GM18951 (cell line): ENCODE measurements around the gene TMEM259.

Experiments used
- POLR2A ChIP-seq: IDR thresholded peaks from 4 replicates; pipeline ENCODE4 v1.6.1; 2011; ENCODE audit warnings: mild to moderate bottlenecking; ENCODE audit not compliant: insufficient read length, insufficient read depth; ENCODE audit errors: extremely low read depth
- in situ Hi-C: fragments of 300-500 bp; cut with MboI; formaldehyde crosslinking; loops from one replicate; pipeline ENCODE4 v1.12.0; 2022; ENCODE audit warnings: low sequenced_read_pairs, mixed read lengths, inconsistent platforms; ENCODE audit not compliant: unreplicated experiment

Gene TMEM259

DNA sequence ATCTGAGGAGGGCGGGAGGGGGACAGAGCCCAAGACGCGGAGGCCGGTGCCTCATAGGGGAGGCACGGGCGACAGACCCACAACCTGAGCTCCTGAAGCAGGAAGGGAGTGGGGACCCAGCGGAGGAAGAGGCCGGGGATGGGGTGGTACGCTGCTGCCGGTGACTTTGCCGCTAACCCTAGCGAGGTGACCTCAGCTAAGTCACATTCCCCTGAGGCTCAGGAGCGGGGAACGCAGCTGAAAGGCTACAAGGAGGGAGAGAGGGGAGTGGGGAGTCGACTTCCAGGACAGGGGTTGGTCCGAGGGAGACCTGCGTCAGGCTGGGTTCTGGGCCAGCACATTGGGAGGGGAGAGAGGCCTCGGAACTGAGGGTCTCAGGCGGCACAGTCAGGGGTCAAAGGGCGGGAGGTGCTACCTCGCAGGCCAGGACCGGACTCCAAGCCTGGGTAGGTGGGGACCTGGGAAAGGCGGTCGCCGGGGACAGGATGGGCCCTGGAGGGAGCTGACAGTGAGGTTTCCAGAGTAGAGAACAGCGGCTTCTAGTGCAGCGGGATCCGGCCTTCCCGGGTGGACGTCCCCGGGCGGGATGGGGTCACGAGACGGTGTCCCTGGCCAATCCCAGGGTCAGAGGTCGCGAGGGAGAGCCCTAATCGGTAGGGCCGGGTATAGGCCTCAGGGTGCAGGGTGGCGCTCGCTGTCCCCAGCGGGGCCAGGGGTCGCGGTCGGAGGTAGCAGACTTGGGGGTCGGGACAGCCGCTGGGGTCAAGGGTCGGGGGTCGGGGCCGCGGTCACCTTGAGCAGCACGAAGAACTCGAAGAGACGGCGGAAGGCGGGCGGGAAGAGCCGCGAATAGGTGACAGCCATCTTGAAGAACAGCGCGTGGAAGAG lies 699 bp downstream of the TMEM259 start:
- in situ Hi-C loops = no loop called here

DNA sequence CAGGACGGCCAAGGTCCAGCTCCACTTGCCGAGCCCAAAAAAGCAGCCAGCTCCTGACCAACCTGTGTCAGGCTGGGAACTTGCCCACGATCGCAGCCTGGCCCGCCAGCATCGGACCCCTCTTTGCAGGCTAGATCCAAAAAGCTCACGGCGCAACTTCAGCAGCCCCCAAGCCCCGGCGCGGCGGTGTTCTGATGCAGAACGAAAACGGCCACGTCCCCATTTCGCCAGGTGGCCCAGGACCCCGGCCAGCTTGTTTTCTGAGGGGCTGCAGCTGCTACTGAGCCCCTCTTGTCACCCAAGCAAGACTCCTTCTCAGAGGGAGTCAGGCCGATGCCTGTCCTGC lies 1.3 kb downstream of the TMEM259 start:
- no peak for TF ChIP-seq POLR2A
- in situ Hi-C loops = no loop called here

More for the DNA sequence above, 699 bp downstream of the TMEM259 start:
- no peak for TF ChIP-seq POLR2A

DNA sequence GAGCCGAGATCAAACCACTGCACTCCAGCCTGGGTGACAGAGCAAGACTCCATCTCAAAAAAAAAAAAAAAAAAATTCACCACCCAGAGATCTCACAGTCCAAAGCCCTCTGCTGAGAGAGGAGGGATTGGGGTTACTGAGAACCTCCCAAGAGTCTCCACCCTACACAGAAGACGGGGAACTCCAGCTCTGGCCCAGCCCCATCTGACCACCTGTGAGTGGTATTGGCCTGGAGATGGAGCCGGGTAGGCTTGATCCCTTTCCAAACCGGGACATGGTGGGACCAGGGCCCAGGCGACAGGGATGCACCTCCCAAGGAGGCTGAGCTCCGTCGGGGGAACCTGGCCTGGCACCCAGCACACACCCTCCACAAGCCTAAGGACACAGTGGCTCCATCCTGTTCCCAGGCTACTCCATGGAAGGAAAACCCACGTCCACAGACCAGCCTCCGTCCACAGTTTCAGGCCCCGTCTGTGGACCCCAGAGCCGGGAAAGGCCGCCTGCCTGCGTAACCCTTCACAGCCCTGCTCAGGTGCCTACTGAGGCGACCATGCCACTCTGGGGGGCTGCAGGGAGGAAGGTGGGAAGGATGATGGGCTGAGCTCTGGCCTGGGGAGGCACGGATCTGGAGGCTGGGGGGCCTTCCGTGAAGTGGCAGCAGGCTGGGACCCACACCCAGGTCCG lies 1.8 kb downstream of the TMEM259 start:
- in situ Hi-C loops = no loop called here
- TF ChIP-seq POLR2A = no peak

DNA sequence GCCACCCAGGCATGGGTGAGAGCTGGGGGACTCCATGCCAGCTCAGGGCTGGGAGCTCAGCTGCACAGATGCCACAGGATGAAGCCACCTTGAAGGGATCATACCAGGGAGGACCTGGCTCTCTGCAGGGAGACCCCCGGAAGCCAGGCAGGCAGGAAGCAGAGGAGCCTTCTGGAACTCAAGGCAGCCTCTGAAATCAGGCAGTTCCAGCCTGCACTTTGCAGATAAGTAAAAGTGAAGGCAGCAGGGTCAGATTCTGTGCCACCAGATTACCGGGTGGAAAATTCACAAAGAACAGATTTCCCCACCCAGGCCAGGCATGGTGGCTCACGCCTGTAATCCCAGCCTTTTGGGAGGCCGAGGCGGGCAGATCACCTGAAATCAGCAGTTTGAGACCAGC lies 2.5 kb downstream of the TMEM259 start:
- no peak for TF ChIP-seq POLR2A
- in situ Hi-C loops = no loop called here

DNA sequence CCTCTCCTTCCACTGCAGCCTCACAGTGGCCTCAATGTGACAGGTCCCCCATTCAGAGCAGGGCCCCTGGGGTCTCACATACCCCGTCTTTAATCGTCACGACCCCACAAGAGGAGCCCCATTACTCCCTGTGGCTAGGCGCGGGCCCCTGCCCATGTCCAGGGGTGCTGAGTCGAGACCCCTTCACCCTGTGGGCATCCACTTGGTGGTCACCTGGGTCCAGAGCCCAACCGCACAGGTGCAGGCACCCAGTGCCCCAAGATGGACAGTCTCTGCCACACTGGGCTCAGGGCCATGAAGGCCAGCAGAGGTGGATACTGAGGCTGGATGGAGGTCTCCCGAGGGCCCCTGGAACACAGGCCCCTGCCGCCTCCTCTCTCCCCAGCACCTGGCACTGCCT lies 3.0 kb downstream of the TMEM259 start:
- TF ChIP-seq POLR2A = no peak
- in situ Hi-C loops = no loop called here

DNA sequence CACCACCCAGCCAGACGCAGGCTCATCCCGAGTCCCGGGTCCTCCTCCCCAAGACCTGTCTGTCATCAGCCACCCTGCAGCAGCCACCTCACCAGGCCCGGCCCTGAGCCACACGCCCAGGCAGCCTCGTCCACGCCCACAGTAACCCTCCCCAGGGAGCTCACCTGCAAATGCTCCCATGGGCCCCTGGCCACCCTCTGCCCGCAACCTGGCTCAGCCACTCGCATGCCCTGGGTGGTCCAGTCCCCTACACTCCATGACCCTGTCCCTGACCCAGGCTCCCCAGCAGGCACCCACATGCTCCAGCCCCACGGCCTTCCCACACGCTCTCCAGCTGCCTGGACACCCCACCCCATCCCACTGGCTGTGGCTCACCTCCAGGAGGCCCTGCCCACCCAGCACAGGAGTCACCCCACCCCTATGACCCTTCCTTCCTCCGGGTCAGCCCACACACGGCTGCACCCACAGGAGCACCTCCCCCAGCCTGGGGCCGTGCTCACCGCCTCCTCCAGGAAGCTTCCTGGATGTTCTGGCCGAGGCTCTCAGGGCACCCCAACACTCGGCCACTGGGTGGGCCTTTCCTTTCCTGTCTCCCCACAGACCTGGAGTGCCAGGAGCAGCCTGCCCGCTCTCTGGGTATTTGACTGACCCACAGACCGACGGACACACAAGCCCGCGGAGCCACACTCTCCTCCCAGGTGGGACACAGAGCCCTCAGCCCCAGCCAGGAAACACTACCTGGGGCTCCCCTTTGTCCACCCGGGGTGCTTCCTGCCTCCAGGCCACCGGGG lies 3.6 kb downstream of the TMEM259 start:
- TF ChIP-seq POLR2A = no peak
- in situ Hi-C loops = no loop called here

DNA sequence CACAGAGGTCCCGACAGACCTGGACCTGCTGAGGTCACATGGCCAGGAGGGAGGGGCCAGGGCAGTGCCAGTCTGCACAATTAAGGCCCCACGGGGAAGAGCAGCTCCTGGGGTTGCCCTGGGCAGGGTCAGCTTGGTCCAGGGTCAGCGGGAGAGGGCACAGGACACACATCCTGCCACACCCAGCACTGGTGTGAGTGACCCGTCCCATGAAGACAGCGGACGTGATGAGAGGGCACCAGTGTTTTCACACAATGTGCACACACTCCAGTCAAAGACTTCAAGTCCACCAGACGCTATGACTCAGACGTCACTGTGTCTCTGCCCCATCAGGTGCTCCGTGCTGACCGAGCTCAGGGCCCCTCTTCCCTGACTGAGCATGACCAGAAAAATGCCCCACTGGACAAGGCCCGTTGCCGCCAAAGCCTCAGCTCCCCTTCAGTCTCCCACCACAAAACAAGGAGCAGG lies 4.2 kb downstream of the TMEM259 start:
- no peak for TF ChIP-seq POLR2A
- in situ Hi-C loops = no loop called here

DNA sequence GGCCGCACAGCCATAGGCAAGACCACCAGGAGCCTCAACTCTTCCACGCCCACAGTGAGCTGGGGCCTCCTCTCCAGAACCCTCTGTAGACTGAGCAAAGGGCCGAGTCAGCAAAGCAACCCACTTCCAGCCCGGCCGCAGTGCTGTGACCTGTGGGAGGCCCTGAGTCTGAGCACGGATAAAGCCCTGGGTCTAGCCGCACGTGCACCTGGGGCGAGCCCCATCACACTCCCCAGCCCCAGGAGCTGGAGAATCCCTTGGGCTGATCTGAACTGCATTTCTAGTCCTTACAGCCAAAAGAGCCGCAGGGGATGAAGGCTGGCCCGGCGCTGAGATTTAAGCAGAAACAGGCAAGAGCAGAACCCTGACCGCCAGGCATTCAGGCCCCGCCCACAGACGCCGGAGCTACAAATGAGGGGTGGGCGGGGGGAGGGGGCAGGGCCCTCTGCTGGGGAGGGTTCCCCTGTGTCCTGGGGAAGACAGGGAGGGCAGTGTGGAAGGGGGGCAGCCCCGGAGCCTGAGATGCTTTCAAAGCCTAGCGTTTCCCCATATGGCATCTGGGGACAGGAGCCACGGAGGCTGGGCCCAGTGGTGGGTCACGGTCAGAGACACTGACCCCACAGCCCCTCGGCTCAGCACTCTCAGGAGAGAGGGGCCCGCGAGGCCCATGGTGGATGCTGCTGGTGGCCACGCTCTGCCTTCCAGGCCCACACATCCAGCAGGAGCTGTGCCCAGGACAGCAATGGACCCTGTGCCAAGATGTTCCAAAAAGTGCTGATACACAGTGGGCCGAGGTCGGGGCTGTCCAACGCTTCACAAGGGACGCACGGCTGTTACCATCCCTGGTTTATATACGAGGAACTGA lies 4.9 kb downstream of the TMEM259 start:
- no peak for TF ChIP-seq POLR2A
- in situ Hi-C loops = no loop called here

DNA sequence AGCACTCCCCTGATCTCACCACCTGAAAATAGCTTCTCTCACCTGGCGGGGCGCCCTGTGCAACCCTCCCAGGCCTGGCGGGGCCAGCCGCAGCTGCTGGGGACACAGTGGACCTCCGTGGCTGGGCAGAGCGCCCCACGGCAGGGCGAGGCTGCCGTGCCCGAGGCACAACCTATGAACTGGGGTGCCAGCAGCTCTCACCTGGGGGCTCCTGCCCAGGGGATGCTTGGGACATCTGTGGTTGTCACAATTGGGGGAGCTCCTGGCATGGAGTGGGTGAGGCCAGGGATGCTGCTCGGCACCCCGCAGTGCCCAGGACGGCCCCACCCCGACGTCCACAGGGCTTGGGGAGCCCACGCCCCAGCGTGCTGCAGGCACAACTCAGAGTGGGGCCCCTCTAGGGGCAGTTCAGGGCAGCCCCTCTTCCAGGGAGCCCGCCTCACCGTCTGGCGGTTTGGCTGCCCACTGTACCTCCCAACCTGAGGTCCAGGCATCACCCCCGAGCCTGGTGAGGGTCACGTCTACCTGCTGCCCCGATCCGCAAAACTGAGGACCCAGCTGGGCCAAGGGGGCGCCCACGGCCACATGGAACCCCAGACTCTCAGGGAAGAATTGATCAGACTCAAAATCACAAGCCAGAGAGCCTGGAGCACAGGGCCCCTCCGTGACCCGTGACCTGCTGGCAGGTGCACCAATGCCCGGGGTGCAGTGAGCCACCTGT lies 5.7 kb downstream of the TMEM259 start:
- no peak for TF ChIP-seq POLR2A
- in situ Hi-C loops = no loop called here

DNA sequence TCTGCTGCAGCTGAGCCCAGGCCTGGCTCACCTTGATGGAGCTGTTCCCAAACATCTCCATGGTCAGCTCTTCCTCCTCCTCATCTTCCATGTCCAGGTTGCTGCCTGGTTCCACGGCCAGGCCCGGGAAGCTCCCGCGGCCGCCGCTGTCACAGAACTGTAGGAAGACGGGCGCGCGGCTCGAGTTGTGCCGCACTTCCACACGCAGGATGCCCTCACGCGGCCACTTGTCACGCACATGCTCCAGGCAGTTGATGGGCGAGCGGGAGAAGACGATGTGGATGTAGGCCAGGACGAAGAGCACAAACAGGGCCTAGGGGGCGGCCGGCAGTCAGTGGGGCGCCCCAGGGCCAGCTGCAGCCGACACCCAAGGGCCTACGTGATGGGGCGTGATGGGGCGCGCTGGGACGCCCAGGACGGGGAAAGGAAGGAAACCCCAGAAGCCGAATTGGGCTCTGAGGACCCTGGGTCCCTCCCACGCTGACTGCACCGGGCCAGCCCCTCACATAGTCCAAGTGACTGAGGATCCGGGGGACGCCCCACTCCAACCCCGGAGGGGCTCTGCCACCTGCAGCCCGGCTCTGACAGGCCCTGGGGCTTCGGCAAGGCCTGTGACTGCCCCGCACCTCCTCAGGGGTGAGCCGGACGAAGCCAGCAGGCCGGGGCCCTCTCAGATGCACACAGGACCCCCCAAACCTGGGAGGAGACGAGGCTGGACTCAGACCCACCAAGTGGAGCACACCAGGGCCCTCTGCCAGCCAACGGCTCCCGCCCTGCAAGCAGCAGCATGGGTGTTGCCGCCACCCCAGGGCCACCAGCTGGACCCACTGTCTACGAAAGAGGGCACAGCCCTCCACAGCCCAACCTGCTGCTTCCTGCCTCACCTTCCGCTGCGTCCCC lies 6.5 kb downstream of the TMEM259 start:
- in situ Hi-C loops = no loop called here
- no peak for TF ChIP-seq POLR2A

DNA sequence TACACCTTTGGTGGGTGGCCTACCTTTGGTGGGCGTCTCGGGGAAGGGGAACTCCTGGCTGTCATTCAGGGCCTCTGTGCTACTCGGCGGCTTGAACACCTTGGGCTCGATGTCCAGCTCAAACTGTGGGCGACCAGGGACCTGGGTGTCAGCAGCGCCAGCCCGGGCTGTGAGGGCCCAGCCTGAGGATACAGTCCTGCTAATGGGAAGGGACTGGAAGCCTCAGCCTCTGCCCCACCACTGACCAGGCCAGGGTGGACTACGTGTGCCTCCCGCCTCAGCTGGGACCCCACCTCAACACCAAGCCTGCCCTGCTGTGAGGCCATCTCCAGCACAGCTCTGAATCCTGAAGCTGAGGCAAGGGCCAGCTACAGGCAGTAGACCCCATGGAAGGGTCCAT lies 7.7 kb downstream of the TMEM259 start:
- in situ Hi-C loops = no loop called here
- TF ChIP-seq POLR2A = no peak
